D721Med (cell line): ENCODE results near the gene CA12.
A peak's percentile ranks its signal among the peaks of the same experiment; 100 is the strongest.

ENCODE experiments used
- DNase-seq: peaks from one replicate; pipeline ENCODE4 v3.0.0; 2011; ENCODE audit warnings: low spot score; ENCODE audit not compliant: insufficient read length
- FAIRE-seq: peaks from 2 replicates; lab custom pipeline; 2011; peaks lifted over from hg19 to GRCh38; lab: Jason Lieb, UNC
- TF ChIP-seq, protein P1 (sequence below): IDR thresholded peaks from 2 replicates; pipeline ENCODE4 v1.5.1; 2012; ENCODE audit warnings: mild to moderate bottlenecking, control low read depth; ENCODE audit not compliant: insufficient read depth; ENCODE audit errors: missing control alignments

Gene CA12

GRCh38 chr15:63296195-63296594 lies 85.5 kb downstream of the CA12 start:
- no peak for DNase-seq
- TF ChIP-seq, protein P1, sequence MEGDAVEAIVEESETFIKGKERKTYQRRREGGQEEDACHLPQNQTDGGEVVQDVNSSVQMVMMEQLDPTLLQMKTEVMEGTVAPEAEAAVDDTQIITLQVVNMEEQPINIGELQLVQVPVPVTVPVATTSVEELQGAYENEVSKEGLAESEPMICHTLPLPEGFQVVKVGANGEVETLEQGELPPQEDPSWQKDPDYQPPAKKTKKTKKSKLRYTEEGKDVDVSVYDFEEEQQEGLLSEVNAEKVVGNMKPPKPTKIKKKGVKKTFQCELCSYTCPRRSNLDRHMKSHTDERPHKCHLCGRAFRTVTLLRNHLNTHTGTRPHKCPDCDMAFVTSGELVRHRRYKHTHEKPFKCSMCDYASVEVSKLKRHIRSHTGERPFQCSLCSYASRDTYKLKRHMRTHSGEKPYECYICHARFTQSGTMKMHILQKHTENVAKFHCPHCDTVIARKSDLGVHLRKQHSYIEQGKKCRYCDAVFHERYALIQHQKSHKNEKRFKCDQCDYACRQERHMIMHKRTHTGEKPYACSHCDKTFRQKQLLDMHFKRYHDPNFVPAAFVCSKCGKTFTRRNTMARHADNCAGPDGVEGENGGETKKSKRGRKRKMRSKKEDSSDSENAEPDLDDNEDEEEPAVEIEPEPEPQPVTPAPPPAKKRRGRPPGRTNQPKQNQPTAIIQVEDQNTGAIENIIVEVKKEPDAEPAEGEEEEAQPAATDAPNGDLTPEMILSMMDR: no peak
- FAIRE-seq: no peak

DNA sequence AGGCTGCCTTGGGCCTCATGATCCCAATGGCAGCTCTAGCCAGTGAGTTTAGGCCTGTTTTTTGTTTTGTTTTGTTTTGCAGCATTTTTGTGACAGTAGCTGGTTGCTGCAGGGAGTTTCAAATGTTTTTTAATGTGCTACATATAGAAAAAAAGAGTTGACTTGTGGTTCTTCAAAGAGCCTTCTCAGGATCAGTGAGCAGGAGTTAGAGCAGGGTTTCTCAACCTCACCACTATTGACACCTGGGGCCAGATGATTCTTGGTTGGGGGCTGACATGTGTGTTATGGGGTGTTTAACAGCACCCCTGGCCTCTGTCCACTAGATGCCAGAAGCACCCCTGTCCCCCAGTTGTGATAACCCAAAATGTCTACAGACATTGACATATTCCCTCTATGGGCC lies 86.3 kb downstream of the CA12 start:
- FAIRE-seq: no peak
- DNase-seq: no peak
- TF ChIP-seq, protein P1: no peak

DNA sequence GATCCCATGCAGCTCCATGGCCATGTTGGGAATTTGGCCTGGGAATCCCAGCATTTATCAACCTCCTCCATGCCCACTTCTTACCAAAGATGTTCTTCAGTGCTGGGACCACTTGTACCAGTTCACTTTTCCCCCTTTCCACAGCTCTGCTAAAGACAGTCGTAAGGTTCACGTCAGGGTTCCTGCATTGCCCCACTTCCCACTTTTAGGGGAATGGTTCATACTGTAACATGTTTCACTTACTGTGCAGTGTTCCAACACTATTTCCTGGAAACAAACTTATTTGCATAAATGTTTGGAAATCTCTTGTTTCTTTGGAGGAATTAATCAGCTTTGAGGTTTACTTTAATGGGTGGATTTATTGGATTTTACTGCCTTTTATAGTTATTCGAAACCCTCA lies 87.3 kb downstream of the CA12 start:
- DNase-seq (no peak), FAIRE-seq (no peak)
- TF ChIP-seq, protein P1: no peak

DNA sequence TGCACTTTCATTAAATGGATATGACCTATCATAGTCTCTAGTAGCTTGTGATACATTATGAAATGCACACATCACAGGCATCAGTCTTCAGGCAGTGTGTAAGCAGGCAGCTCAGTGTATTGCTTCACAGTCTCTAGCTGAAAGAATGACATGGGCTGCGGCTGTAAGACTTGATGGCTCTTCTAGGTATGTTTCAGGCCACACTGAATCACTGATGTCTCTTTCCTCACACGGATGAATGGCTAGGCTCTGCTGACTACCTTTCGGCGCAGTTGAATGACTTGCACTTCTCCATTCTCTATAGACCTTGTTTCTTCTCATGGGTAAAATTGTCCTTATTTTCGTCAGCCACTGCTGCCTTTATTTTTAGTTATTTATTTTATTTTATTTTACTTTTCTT lies 88.9 kb downstream of the CA12 start:
- FAIRE-seq (no peak), DNase-seq (no peak)
- TF ChIP-seq, protein P1: no peak

GRCh38 chr15:63292241-63292640 lies 89.4 kb downstream of the CA12 start:
- TF ChIP-seq, protein P1: no peak
- DNase-seq: no peak
- FAIRE-seq: no peak

- FAIRE-seq (no peak), DNase-seq (no peak)
- TF ChIP-seq, protein P1: no peak
Measured at GRCh38 chr15:63291507-63291906, 90.1 kb downstream of the CA12 start.

- TF ChIP-seq, protein P1: peak; percentile 75
- DNase-seq (no peak), FAIRE-seq (peak; percentile 41)
Measured at GRCh38 chr15:63288778-63289378, 92.8 kb downstream of the CA12 start.
